ENCODE data around the gene ZNF470.

ZNF470 gene

GRCh38 chr19:56547535-56547934 lies 19.7 kb upstream of the ZNF470 start:
- no peaks in the 10 kb centered on the region for H3K4me1 ChIP-seq (ENCODE audit: control insufficient read depth, low read length)
- no peaks in the 10 kb centered on the region for H3K36me3 ChIP-seq (ENCODE audit: control insufficient read depth, low read length)
- H3F3A ChIP-seq (ENCODE audit: control insufficient read depth, insufficient read depth): no peaks in the 10 kb centered on the region
- no peak for TF ChIP-seq EZH2phosphoT487 (IDR thresholded peaks at IDR 0.05; ENCODE audit: borderline replicate concordance, low read length)
- TF ChIP-seq CTCF (IDR thresholded peaks at IDR 0.05; ENCODE audit: low read depth, low read length, poor library complexity, severe bottlenecking): peak; percentile 64
- no peaks in the 10 kb centered on the region for H3K27me3 ChIP-seq (ENCODE audit: control insufficient read depth, low read length)
- no peak overlapping the region for H3K4me3 ChIP-seq (ENCODE audit: low read length)
- no peaks in the 10 kb centered on the region for H4K20me1 ChIP-seq (ENCODE audit: control insufficient read depth, insufficient read depth, low read depth, low read length)
- H3K4me2 ChIP-seq (ENCODE audit: low read length): no peak overlapping the region
- no peak overlapping the region for H3K27ac ChIP-seq (ENCODE audit: low read depth, low read length)
- no peaks in the 10 kb centered on the region for H3K9me2 ChIP-seq (replicated peaks; ENCODE audit: control insufficient read depth, low read length)
- peaks cover 8% of the 10 kb centered on the region; the same call in 1 of the 2 replicates for H3K9me3 ChIP-seq (ENCODE audit: control insufficient read depth, insufficient read depth, low read length)
- no peaks in the 10 kb centered on the region for H3K79me2 ChIP-seq (ENCODE audit: control insufficient read depth, low read length)

DNA sequence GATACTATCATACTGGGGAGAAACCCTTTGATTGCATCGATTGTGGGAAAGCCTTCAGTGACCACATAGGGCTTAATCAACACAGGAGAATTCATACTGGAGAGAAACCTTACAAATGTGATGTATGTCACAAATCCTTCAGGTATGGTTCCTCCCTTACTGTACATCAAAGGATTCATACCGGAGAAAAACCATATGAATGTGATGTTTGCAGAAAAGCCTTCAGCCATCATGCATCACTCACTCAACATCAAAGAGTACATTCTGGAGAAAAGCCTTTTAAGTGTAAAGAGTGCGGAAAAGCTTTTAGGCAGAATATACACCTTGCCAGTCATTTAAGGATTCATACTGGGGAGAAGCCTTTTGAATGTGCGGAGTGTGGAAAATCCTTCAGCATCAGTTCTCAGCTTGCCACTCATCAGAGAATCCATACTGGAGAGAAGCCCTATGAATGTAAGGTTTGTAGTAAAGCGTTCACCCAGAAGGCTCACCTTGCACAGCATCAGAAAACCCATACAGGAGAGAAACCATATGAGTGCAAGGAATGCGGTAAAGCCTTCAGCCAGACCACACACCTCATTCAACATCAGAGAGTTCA lies 12.9 kb upstream of the ZNF470 start:
- H3K9me2 ChIP-seq (replicated peaks; ENCODE audit: control insufficient read depth, low read length): no peaks in the 10 kb centered on the region
- H3K4me3 ChIP-seq (ENCODE audit: low read length): no peak overlapping the region
- no peak overlapping the region for H3K27ac ChIP-seq (ENCODE audit: low read depth, low read length)
- no peak overlapping the region for H3K4me2 ChIP-seq (ENCODE audit: low read length)
- peaks cover 24% of the 10 kb centered on the region; the same call in 1 of the 2 replicates for H3K9me3 ChIP-seq (ENCODE audit: control insufficient read depth, insufficient read depth, low read length)
- no peaks in the 10 kb centered on the region for H3K79me2 ChIP-seq (ENCODE audit: control insufficient read depth, low read length)
- no peaks in the 10 kb centered on the region for H4K20me1 ChIP-seq (ENCODE audit: control insufficient read depth, insufficient read depth, low read depth, low read length)
- H3F3A ChIP-seq (ENCODE audit: control insufficient read depth, insufficient read depth): no peaks in the 10 kb centered on the region
- no peaks in the 10 kb centered on the region for H3K4me1 ChIP-seq (ENCODE audit: control insufficient read depth, low read length)
- no peak for TF ChIP-seq CTCF (IDR thresholded peaks at IDR 0.05; ENCODE audit: low read depth, low read length, poor library complexity, severe bottlenecking)
- TF ChIP-seq EZH2phosphoT487 (IDR thresholded peaks at IDR 0.05; ENCODE audit: borderline replicate concordance, low read length): no peak
- no peaks in the 10 kb centered on the region for H3K36me3 ChIP-seq (ENCODE audit: control insufficient read depth, low read length)
- H3K27me3 ChIP-seq (ENCODE audit: control insufficient read depth, low read length): no peaks in the 10 kb centered on the region

- Histone ChIP-seq H3K27ac (ENCODE audit: low read depth, low read length) (no peak overlapping the region), H3K4me1 (ENCODE audit: control insufficient read depth, low read length) (0 out of 2 replicates have a peak, but pooled peaks cover under 1% of the 10 kb centered on the region), H3K4me3 (ENCODE audit: low read length) (no peak overlapping the region), H4K20me1 (ENCODE audit: control insufficient read depth, insufficient read depth, low read depth, low read length) (no peaks in the 10 kb centered on the region), H3K27me3 (ENCODE audit: control insufficient read depth, low read length) (no peaks in the 10 kb centered on the region), H3K4me2 (ENCODE audit: low read length) (no peak overlapping the region), H3K79me2 (ENCODE audit: control insufficient read depth, low read length) (no peaks in the 10 kb centered on the region), H3K36me3 (ENCODE audit: control insufficient read depth, low read length) (no peaks in the 10 kb centered on the region), H3K9me3 (ENCODE audit: control insufficient read depth, insufficient read depth, low read length) (peaks cover 25% of the 10 kb centered on the region), H3K9me2 (replicated peaks; ENCODE audit: control insufficient read depth, low read length) (no peaks in the 10 kb centered on the region), H3F3A (ENCODE audit: control insufficient read depth, insufficient read depth) (no peaks in the 10 kb centered on the region)
- TF ChIP-seq CTCF (IDR thresholded peaks at IDR 0.05; ENCODE audit: low read depth, low read length, poor library complexity, severe bottlenecking) (no peak), EZH2phosphoT487 (IDR thresholded peaks at IDR 0.05; ENCODE audit: borderline replicate concordance, low read length) (no peak)
Measured at GRCh38 chr19:56562766-56563165, 4.5 kb upstream of the ZNF470 start.

Data from DOHH2 (cell line).